HG02840 (cell line): ENCODE results near the gene CD200.
A peak's percentile ranks its signal among the peaks of the same experiment; 100 is the strongest.

Experiments
- ATAC-seq: cut with Tn5 transposase; IDR thresholded peaks from one replicate; pipeline ENCODE4 v1.9.1; 2021; ENCODE audit warnings: mild to moderate bottlenecking, moderate library complexity, moderate number of reproducible peaks; ENCODE audit not compliant: unreplicated experiment, low FRiP score

CD200 gene, protein sequence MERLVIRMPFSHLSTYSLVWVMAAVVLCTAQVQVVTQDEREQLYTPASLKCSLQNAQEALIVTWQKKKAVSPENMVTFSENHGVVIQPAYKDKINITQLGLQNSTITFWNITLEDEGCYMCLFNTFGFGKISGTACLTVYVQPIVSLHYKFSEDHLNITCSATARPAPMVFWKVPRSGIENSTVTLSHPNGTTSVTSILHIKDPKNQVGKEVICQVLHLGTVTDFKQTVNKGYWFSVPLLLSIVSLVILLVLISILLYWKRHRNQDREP

DNA sequence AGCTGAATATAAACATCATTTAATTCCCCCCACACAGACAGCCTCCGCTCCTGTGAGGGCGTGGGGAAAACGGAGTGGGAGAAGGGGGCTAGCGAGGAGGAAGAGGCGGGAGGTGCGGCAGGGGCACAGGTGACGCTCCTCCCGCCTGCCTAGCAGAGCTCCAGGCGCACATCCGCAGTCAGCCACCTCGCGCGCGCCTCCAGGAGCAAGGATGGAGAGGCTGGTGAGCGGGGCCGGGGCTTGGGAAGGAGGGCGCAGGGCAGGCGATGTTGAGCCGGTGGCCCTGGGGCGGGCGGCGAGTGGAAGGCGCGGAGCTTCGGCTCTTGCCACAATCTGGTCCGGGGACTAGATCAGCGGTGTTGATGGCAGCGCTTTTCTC is at the start of gene CD200:
Gene CD200 (plus strand): TSS at position 155 of the 379 bp plus-strand sequence. CDS start 57 bp downstream, at position 212.
- ATAC-seq: peak; percentile 49

DNA sequence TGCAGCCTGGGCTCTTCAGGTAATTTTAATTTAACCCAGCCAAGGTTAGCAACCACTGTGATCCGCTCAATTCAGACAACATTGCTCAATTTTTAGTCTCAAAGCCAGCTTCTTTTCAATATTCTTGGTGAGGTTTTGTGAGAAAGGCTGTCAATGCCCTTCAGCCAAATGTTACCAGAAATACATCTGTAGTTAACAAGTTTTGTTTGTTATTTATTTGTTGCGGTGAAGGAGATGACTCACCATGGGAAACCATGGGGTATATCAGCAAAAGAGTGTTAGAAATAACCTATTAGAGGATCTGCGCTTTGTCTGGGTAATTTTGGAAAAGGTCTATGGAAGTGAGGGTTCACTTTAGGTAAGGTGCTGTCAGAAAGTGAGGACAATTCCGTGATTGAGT is 43.9 kb upstream of the CD200 start:
- no peak for ATAC-seq

DNA sequence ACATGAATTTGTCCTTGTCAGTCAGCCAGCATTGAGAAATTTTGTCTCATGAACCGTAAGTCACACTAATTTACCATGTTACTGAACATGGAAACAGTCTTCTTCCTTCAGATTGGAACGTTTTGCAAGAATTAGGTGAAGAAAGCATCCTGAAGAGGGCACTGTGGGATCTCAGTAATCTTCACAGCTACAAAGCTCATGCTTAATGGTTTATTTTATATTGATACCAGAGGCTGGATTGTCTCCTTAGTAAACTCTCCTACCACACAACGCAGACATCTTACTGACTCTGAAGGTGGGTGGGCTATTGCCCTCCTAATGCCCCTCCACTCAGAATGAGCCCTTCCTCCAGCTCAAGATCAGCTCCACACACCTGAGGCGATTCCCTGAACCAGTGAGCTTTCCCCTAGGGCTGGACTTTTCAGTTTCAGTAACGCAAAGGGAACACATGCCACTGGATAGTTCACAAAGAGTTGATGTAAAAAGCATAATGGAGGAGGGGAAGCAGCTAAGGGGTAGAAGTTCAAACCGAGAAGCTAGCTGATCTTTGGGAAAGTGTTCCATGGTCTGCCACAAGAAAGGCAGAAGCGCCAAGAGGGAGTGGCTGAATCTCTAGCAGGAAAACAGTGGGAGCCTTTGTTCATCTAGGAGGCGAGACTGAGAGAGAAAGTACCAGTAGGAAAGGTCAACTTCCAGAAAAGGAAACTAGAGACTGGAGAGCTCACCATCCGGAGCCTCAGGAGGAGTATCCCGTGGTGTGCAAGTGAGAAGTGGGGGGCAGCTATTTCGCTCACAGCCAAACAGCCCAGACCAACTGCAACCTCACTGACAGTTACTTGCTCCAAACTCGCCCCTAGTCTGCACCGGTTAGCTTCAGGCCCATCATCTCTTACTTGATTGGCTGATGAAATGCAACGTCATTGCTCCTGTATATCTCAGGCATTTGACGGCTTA is 39.3 kb upstream of the CD200 start, which contains the start of gene SLC9C1:
Gene SLC9C1 (minus strand): TSS at position 849 of the 954 bp plus-strand sequence. CDS start 7,425 bp downstream, outside the sequence.
- no peak for ATAC-seq

DNA sequence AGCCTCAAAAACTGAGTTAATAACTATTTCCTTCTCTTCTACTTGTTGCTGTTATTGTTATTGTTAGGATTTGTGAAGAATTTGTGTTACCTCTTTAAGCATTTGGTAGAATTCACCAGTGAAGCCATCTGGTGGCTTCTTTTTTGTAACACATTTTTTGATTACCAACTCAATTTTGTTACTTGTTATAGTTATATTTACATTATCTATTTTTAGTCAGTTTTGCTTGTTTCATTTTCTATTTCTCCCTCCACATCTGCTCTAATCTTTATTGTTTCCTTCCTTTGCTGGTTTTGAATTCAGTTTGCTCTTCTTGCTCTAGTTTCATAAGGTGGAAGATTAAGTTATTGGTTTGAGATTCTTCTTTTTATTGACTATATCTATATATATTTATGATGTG is 35.2 kb upstream of the CD200 start:
- no peak for ATAC-seq

DNA sequence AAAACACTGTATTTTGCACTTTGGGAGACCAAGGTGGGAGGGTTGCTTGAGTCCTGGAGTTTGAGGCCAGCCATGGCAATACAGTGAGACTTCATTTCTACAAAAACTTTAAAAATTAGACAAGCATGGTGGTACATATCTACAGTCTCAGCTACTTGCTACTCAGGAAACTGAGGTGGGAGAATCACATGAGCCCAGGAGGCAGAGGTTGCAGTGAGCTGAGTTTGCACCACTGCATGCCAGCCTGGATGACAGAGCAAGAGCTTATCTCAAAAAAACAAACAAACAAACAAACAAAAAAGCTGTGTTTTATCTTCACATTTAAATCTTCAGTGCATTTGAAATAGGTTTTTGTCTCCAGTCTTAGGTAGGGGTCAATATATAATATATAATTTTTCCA is 34.2 kb upstream of the CD200 start:
- no peak for ATAC-seq

DNA sequence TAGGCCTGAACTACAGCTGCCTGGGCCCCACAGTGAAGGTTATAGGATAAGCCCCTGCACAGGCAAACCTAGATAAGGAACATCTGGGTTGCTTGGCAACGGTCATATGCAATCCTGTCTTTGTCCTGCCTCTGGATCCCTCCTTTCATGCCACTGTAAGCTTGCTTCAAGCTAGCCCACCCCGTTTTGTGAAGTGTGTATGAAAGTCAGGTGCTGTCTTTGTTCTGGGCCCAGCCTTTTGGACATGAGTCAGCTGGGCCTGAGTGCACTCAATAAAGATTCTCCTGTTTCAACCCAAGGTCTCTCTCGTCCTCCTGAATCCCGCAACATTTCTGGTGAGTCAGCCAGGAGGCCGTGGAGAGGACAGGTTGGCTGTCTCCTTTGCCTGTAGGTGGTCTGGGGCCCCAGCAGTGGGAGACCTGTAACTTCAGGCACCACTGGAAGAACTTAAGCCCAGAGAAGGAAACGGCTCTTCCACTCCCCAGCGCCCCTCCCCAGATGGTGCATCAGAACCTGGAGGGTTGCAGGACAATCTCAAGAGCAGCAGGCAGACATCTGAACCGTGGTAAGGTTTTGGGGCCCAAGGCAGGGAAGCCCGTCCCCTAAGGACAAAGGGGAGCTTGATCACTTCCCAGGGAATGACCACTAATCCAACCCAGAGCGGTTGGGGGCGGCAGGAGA is 30.7 kb upstream of the CD200 start:
- no peak for ATAC-seq

DNA sequence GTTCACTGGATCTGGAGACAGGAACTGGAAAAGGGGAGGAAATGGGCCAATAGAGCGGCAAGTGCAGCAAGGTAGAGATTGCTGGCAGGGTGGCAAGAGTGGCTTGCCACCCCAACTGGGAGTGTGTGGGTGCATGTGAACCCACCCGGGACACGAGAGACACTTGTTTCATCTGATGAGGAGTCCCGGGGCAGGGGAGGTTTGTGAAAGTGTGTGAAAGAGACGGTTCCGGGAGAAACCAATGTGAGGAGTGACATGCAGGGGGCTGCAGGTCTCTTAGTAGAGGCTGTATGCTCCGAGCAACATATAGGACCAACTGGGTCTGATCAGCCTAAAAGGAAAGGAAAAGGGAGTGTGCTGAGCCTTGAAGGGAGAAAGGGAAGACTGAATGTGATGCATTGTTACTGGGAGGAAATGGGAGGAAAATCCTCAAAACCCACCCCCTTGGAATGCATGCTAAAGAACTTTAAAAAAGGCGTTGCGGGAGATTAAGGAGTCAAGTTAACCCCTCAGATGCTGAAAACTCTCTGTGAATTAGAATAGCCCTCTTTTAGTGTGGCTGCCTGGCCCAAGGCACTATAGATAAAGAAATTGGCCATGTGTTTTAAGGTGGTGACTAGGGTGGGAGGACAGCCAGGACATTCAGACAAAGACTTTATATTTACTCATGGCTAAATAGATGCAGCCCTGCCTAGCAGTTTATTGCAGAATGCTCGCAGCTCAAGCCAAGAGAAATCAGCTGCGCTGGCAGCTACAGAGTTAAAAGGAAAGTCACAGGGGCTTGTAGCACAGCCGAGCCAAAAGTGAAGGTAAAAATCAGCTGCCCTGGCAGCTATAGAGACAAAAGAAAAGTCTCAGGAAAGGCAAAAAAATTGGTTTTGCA is 29.8 kb upstream of the CD200 start:
- no peak for ATAC-seq

DNA sequence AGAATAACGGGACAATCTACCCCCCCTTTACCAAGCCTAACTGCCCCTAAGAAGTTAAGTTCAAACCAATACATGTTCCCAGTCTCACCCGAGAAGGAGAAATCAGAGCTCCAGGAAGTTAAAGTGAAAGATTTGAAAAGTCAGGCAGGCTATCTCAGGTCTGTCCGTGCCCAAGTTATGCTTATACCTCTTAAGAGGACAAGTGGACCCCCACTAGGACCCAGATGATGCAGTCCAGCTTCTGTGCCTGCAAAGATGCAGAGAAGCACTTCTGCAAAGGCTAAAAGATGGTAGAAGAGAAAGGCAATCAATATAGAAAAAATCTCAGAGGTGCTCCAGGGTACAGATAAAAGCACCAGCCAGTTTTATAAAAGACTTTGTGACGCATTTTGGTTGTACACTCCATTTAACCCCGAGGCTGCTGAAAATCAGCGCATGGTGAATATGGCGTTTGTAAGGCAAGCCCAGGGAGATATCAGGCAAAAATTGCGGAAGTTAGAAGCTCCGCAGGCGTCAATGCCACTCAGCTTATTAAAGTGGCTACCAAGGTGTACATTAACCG is 29.1 kb upstream of the CD200 start:
- ATAC-seq: no peak

DNA sequence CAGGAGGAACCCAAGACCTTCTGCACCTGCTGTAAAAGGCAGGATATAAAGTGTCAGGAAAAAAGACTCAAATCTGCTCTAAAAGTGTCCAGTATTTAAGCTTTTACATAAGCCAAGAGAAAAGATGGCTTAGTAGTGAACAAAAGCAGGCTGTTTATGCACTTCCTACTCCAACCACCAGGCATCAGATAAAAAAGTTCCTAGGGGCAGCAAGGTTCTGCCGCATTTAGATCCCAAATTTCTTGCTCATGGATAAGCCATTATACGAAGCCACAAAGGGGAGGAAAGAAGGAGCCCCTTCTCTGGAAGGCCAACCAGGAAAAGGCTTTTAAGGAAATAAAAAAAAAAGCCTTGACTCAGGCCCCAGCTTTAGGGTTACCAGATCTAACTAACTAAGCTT is 28.3 kb upstream of the CD200 start:
- no peak for ATAC-seq

DNA sequence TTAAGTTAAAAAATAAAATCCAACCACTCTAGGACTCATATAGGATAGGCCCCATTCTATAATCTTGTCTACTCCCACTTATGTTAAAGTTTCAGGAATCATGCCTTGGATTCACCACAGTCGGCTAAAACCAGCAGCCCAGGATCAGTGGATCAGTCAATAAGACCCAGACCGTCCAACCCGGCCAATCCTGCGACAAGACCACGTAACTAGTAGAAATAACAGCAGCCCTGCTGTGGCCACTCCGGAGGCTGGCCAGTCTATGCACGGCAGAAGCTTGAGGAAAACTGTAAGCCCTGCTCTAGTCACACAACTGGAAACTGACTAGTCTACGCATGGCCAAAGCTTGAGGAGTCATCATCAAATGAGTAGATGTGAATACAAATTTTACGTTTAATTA is 26.1 kb upstream of the CD200 start:
- no peak for ATAC-seq

DNA sequence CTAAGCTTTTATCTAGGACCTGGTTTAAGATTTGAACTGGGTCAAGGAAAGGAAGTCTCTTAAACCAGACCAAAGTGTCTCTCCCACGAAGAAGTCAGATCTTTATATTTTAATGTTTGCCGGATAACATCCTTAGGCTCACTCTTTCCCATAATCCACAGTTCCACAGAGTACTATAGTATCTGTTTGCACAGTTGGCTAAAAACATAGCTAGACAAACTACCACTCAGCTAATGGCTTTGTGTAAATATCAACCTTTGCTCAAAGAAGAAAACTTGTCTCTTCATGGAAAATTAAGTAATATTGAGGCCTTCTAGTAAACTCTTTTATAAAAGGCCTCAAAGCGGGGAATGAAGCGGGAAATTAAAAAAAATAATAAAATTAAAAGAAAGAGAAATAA is 25.4 kb upstream of the CD200 start:
- ATAC-seq: no peak

DNA sequence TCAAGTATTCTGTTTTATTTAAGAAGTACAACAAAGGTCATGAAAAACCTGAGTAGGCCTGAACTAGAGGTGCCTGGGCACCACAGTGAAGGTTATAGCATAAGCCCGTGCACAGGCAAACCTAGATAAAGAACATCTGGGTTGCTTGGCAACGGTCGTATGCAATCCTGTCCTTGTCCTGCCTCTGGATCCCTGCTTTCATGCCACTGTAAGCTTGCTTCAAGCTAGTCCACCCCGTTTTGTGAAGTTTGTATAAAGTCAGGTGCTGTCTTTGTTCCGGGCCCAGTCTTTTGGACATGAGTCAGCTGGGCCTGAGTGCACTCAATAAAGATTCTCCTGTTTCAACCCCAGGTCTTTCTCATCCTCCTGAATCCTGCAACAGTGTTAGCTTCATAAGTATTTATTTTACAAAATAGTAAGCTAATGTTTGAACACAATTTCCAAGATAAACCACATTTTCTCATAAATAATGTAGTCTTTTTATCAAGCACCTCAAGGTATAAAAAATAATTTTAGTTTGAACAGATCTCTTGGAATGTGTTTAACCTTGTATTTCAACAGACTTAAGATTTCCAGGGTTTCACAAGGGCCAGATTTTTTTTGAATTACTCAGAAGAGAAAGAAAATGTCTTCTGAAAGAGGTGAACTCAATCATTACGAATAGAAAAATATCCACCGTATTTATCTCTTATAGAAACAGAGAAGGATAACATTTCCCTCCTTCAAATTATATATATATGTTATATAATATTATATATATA is 24.6 kb upstream of the CD200 start:
- no peak for ATAC-seq

DNA sequence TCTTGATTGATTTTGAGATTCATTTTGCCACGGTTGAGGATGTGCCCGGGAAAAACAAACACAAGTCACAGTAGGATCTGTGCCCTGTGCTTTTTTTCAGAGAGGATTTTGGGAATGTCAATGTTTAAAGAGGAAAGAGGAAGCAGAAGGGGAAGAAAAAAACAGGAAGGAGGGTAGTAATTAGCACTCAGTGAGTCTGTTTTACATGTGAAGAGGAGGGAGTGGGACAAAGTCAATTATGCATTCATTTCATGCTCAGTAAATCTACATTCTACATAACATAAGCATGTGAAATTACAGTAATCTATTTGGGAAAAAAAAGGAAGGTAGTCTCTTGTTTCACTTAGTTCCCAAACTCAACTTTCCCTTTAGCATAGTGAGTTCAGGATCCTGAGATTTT is 18.3 kb upstream of the CD200 start:
- no peak for ATAC-seq

DNA sequence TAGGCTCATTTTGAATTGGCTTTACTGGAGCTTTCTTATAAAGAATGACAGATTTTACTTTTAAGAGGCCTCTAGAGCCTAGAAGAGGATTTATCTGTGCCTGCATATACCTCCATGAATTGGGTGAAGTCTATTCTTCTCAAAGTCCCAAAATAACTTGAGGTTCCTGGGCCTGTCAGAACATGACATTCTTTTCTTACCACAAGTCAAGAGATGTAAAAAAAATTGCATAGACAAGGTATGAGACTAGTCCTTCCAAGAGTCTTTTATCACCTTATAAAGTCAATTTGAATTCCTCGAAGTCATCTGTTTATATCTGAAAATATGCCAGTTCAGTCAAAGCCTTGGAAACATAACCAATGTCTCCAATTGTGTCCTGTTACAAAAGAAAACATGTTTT is 17.2 kb upstream of the CD200 start:
- no peak for ATAC-seq

DNA sequence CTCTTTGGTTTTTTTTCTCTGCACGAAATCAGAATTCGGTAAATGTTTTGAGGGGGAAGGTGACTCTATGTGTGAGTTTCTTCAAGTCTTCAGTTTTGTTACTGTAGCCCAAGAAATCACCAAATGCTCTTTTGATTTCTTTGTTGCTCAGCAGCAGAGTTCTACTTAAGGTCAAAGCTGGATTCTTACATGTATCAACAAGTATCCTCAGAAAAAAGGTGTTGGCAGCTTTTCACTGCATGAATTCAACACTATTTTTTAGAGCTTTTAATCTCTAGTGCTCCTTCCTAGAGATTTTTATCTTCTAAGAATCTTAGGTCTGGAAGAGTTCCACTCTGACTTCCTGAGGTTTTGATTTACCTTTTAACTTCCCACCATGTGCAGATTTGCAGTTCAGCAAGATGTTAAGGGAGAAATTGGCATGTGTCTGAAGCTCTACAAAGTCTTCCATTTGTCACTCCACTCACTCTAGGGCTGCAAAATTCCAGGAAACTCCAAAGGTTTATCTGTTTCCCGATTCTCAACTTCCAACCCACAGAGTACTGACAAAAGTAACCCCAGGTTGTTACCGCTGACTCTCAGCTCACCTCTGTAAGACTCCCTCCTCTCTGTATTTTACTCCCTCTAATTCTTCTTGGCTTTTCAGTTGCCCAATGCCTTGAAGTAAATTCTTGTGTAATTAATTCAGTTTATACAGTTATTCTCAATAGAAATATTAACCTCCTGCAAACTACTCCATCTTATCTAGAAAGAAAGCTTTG is 13.3 kb upstream of the CD200 start:
- no peak for ATAC-seq

DNA sequence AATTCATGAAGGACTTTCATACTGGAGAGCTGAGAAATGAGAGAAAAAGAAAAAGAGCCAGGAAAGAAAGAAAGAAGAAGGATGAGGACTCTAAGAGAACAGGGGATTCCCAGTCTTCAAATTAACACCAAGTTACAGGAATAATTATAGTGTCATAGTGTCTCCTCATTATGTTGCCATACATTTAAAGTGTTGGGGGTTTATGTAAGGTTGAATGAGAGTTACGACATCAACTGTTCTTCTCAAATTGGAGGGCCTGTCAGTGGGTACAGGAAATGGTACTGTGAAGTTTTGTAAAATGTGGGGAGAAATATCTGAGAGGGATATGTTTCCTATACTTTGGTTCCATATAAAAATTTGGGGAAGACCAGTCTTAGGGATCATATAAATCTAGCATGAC is 12.3 kb upstream of the CD200 start:
- no peak for ATAC-seq

DNA sequence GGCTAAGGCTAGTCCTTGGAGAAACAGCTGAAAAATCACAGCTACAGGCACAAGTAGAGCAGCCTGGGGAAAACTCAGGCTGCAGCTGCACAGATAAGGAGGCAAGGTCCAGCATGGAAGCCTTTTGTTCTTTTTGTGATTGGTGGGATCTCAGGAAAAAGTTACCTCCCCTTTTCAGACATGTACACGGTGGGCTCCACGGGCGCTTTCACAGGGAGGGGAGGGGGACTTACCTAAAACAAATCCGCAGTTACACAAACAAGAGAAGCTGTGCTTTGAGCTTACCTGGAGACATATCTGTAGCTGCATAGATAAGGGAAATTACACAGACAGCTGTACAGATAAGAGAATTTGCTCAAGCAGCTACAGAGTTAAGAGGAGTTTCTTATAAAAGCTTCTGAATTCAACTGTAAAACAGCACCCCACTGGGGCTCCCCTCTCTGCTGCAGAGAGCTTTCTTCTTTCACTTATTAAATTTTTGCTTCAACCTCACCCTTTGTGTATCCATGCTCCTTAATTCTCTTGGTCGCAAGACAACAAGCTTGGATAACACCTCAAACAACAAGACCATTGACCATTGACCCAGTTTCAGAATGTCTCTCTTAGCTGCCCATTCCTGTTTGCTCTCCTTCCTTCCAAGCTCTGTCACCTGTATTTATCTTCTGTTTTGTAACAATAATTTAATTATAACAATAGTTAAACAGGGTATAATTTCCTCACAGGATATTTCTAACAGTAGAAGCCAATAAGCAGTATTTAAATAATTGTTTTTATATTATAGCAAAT is 10.9 kb upstream of the CD200 start:
- no peak for ATAC-seq
